ENCODE measurements around the gene SLC31A1.

DNA sequence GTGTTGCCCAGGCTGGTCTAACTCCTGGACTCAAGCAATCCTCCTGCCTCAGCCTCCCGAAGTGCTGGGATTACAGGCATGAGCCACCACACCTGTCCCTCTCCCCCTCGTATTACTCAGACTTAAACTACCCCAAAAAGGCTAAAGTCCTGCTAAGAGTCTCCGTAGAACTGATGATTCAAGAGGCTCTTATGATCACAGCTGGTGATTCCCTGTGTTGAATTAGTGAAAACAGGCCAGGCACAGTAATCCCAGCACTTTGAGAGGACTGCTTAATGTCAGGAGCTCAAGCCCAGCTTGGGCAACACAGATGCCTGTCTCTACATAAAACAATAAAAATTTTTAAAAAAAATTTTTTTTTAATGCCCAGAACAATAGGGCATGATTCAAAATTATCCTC, 44.8 kb downstream of the SLC31A1 start:
- TF ChIP-seq YY1 (IDR thresholded peaks at IDR 0.05; ENCODE audit: insufficient read depth, insufficient read length) (no peak), ZNF274 (IDR thresholded peaks at IDR 0.05; ENCODE audit: low read depth, low read length) (no peak), SUZ12 (IDR thresholded peaks at IDR 0.05; ENCODE audit: extremely low read depth, insufficient read depth, insufficient read length) (no peak)

Data from NT2/D1 (cell line).